Activated CD4-positive, alpha-beta T cell treated with anti-CD3 and anti-CD28 coated beads for 4 hours (primary cell): ENCODE measurements around the gene ITGAV.

ENCODE experiments used
- DNase-seq, 2 donors: peaks; one replicate each; pipeline ENCODE4 v3.0.0-alpha.2; 2020

The ITGAV gene

DNA sequence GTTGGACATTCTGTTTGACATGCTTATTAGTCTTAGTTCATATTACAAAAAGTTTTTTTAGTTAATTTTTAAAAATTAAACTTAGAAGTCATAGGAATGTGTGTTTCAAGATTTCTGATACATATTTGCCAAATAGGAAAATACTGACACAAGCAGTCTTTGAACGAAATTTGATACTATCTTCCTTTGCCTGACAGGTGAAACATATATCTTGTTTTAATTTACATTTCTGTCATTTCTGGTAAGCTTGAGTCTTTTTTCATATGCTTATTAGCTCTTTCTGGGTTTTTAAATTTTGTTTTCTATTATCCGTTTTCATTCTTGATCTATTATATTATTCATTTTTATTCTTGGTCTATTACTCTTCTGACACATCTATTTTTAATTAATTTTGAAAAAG lies 24.5 kb downstream of the ITGAV start:
- DNase-seq, result no peak

- DNase-seq, result no peak
These were observed 27.3 kb downstream of the ITGAV start for GRCh38 chr2:186617148-186617547.

DNA sequence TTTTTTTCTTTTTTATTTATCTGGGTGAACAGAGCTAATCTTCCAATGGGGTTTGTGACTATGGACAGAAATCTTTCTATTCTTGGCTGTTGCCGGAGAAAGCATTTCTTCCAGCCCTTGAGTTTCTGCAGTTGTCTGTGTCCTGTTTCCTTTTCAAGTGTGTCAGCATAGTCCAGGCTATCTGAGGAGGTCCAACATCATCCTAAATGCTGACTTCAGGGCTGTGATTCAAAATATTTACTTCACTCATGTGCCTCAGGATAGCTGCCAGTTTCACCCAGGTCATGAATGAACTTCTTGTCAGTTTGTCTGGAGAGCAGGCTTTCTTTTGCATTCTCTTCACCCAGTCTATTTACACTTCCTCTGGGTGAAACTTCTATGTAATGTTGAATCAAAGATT lies 27.9 kb downstream of the ITGAV start:
- DNase-seq, result no peak

DNA sequence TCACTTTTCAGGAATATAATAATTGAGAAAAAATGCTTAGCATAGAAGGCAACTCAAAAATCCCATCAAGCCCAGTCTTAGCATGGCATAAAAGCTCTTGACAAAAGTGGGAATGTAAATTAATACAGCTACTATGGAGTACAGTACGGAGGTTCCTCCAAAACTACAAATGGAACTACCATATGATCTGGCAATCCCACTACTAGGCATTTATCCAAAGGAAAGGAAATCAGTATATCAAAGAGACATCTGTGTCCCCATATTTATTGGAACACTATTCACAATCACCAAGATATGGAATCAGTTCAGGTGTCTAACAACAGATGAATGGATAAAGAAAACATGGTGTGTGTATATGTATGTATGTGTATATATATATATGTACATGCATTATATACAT lies 28.8 kb downstream of the ITGAV start:
- no peak for DNase-seq

GRCh38 chr2:186623084-186623483 lies 33.2 kb downstream of the ITGAV start:
- no peak for DNase-seq

GRCh38 chr2:186624276-186624675 lies 34.4 kb downstream of the ITGAV start:
- no peak for DNase-seq

DNA sequence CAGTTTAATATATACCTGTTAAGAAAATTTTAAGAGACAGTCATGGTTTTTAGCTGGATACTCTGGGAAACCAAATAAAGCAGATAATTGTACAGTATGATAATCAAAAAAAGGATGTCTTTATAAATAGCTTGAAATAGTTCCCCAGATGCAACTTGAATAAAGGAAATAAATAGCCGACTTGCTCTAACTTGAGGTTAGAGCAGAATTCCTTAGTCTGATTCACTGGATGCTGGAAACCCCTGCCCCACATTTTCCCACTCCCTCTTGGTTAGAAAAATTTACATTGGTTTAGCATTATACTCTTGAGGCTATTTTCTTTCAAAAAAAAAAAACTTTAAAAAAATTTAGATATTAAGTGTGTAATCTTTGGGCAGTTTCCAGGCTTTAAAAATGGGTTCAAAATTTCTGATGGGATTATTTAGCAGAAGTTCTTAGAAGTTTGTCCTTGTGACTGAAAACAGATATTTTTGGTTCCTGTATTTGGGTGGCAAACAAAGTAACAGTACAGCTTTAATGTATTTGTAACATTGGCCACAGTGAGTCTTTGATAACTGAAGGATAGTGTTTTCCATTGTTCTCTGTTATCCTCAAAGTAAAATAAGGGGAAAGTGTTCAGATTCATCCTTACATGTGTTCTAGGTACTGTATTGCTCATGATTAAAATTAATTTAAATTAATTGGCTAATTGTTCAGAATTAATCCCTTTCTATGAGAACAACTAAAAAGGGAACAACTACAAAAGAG lies 39.6 kb downstream of the ITGAV start:
- no peak for DNase-seq

DNA sequence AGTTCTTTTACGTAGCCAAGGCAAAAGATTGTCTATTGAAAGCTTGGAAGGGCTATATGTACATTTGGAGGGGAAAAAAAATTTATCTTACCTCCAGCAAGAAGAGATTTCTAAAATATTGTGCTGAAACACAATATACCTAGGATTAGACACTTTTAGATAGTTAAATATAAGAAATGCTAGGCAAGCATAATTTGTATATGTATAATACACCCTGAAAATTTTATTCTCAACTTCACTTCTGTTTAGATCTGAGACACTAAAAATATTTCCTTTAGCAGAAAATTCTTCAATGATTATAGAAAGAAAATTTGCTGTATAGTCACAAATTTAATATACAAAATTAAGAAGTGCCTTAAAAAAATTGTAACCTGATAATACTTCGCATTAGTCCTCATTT lies 42.6 kb downstream of the ITGAV start:
- no peak for DNase-seq

GRCh38 chr2:186634701-186635100 lies 44.8 kb downstream of the ITGAV start:
- no peak for DNase-seq

GRCh38 chr2:186636800-186637496 lies 47.1 kb downstream of the ITGAV start:
- no peak for DNase-seq

- DNase-seq, result no peak
These were observed 47.6 kb downstream of the ITGAV start for GRCh38 chr2:186637497-186637800.

DNA sequence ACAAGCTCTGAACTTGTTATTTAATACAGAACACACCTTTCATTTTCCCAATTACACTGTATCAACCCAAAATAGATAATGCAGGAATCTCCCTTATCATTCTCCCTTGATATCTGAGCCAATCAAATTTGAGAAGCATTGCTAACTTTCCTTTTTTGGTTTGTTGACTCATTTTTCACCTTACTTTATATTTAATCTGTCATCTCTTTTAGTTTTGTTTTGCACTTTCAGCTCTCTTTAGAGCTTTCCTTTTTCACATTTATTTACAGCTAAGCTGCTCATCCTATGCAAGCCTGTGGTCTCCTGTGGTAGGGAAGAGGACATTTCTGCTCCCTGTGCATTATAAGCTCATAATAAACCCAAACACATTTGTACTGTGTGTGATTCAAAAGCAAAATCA lies 50.1 kb downstream of the ITGAV start:
- no peak for DNase-seq

DNA sequence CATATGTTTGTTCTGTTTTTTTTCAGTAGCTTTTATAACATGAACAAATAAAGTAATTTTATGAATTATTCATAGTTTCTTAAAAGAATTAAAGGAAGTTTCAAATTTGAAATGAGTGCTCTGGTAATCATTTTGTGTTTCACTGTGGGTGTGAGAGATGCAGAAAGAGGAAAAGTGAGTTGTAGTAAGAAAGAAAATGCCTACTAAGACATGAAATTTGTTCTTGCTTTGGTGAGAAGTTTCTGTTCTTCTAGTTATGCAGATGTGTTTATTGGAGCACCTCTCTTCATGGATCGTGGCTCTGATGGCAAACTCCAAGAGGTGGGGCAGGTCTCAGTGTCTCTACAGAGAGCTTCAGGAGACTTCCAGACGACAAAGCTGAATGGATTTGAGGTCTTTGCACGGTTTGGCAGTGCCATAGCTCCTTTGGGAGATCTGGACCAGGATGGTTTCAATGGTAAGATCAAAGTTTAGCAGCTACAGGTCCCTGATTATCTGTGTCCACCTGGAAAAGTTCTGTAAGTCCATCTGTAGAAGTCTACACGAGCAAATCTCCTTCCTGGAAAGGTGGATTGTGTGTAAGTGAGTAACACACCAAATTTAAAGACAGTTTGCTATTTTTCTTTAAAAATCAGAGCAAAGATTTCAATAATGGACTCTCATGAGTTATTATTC lies 51.4 kb downstream of the ITGAV start:
- no peak for DNase-seq

- DNase-seq, result peak; percentile 9 to 41
These were observed 52.0 kb downstream of the ITGAV start for GRCh38 chr2:186641807-186642321.

DNA sequence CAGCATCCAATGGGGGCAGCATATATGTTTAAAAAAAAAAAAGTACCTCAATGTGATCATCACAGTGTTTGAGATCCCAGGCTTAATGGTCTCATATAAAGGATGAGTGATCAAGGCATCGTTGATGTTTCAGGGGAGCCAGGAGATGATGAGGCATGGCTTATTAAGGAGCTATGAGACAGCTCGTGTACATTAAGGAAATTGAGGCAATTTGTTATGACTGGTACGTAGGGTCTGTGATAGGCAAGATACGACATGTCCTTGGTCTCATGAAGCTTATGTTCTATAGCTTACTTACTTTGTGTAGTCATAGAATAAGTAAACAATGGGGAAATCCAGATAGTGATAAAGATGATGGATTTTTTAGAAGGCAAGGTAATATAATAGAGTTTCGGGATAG lies 54.9 kb downstream of the ITGAV start:
- DNase-seq, result no peak

GRCh38 chr2:186645999-186646398 lies 56.1 kb downstream of the ITGAV start:
- no peak for DNase-seq

DNA sequence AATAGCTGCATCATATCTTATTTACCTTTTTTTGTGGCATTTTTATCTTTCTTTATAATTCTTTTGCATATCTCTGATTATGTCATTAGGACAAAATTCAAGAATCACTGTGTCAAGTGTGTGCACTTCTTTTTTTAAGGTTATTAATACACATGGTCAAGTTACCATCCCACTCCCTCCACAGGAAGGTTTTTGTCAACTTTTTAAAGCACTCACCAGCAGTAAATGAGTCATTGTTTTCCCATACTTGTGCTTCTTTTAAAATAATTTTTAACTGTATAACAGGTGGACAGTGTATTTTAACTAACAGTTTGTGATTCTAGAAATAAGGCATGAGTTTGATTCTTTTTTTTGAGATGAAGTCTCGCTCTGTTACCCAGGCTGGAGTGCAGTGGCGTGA lies 58.3 kb downstream of the ITGAV start:
- DNase-seq, result no peak

DNA sequence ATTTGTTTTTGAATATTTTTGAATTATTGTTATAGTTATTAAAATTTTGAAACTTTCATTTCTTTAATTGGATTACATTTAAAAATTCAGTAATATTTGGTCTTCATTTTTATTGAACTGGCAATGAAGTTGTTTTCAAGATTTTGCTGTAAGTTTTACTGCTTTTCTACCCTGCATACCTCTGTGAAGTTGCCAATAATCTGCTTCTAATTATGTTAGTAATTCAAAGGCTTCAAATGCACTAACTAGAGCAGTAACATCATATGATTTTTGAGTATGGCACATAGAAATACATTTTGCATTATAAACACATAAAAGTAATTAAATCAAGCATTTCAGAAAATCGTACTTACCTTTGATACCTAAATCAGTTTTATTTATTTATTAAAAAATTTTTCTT lies 63.7 kb downstream of the ITGAV start:
- no peak for DNase-seq

GRCh38 chr2:186659383-186659782 lies 69.5 kb downstream of the ITGAV start:
- DNase-seq, result no peak

DNA sequence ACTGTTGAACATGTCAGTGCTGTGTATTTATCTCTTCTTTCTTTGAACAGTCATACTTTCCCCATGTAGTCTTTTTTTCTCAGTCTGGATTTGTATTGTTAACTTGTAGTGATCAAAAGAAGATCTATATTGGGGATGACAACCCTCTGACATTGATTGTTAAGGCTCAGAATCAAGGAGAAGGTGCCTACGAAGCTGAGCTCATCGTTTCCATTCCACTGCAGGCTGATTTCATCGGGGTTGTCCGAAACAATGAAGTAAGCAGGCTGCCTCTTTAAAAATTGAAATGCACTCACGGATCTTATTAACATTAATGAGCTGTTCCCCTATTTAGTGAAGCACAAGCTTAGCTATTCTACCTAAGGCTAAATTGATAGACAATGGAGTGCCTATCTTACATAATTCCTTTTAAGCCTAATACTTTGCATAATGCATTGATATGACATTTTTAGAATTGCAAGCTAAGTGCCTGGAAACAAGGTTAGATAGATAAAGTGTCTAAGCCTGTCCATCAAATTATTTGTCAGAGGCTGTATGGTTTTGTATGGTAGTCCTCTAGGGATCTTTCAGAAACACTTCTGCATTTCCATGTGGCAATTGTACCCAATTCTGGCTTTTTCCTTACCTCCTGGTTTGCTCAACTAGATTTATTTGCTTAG lies 74.7 kb downstream of the ITGAV start:
- DNase-seq, result no peak

DNA sequence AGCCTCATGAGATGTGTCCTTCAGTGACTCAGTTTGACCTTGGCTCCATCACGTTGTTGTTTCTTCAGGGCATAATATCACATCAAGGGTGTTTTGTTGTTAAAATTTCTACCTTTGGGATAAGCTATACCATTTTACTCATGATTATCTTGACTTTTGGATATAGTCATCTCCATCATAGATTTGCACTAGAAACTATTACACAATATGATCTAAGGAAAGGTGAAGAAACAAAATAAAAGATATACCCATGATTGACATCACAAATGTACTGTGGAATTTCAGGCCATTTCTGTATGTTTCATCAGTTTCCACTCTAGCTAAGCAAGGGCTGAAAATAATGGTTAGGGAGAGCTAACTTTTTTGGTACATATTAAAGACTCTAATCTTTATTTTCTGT lies 79.3 kb downstream of the ITGAV start:
- DNase-seq, result no peak

GRCh38 chr2:186670831-186671230 lies 81.0 kb downstream of the ITGAV start:
- no peak for DNase-seq

- DNase-seq, result no peak
These were observed 85.5 kb downstream of the ITGAV start for GRCh38 chr2:186675380-186675779.

DNA sequence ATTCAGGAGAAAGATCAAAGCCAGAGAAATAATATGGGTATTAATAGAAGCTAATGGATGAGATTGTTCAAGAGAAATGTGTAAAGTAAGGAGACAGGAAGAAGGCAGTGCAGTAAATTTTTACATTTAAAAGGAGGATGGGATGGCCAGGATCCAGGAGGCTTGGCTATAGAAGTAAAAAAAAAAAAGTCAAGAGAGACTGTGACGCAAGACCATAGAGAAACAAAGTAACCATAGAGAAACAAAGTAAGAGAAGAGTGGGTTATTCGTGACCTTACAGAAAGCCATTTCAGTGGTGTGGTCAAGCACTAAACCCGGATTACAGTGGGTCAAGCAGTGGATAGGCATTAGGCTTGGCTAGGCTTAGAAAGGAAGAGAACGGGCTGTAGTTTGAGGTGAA lies 93.5 kb downstream of the ITGAV start:
- no peak for DNase-seq
